GM21619 (cell line): ENCODE measurements around the gene SIRT2.
"Not testable (repeated sequence)": the region's sequence is repeated elsewhere in the genome, so short reads cannot be mapped to it uniquely, and the experiment has no call there.

Experiments
- ATAC-seq: cut with Tn5 transposase; IDR thresholded peaks from one replicate; pipeline ENCODE4 v1.9.1; 2021; ENCODE audit not compliant: unreplicated experiment

The SIRT2 gene

DNA sequence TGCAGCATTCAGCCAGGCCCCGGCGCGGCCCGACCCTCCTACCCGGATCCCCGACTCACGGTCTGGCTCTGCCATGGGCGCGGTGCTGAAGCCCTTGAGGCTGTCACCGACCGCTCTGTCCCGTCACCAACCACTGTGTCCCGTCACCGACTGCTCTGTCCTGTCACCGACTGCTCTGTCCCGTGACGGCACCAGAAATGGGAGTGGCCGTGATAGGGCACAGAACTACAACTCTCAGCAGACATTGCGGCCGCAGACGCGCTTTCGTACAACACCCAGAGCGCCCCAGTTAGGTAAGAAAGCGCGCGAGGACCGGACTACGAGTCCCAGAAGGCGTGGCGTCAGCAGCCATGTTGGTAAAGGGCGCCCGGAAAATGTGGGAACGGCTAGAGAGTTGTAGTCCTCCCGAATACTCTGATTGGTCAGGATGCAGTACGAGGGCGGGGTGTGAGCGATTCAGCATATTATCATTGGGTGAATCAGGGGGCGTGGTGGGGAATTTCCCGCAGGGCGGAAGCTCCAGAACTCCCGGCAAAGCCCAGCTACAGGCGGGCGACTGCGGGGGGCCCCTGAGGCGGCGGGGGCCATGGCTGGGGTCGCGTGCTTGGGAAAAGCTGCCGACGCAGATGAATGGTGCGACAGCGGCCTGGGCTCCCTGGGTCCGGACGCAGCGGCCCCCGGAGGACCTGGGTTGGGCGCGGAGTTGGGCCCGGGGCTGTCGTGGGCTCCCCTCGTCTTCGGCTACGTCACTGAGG is at the start of gene SIRT2, which contains the start of gene NFKBIB:
TSS of gene SIRT2 (minus strand) at position 172 of the 755 bp plus-strand sequence. CDS start at position 75, 97 bp downstream.
TSS of gene NFKBIB (plus strand) at position 523 of the 755 bp plus-strand sequence. CDS start at position 587, 64 bp downstream.
- peak; percentile 87 for ATAC-seq

DNA sequence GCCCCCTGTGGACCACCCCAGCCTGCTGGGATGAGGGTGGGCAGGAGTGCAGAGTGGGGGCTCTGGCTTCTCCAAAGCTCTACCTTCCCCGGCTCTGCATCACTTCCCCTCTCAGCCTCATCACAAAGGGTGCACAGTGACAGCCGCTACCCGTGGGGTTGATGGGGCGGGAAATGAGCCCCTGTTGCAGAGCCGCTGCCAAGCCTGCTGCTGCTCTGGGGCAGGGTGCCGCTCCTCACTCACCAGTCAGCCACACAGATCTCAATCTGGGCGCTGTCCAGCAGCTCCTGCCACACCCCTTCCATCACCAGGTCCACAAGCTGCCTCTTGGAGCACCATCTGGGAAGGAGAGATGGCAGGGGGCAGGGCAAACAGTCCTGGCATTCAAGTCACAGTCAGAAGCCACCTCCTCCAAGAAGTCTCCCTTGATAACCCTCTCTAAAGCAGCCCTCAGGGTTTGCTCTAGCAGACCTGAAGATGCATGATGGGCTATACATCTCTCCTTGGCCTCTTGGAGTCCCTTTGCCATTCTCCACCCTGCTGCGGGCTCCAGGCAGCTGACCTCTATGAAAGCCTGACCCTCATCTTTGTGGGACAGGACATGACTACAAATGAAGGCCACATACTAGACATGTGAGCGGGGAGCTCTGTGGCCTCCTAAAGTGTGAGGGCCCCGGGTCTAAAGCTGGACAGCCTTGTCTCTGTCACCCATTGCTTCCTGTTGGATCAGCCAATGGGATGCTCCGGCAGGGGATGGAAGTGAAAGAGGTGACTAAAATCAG is 47.0 kb upstream of the SIRT2 start:
- no peak for ATAC-seq

DNA sequence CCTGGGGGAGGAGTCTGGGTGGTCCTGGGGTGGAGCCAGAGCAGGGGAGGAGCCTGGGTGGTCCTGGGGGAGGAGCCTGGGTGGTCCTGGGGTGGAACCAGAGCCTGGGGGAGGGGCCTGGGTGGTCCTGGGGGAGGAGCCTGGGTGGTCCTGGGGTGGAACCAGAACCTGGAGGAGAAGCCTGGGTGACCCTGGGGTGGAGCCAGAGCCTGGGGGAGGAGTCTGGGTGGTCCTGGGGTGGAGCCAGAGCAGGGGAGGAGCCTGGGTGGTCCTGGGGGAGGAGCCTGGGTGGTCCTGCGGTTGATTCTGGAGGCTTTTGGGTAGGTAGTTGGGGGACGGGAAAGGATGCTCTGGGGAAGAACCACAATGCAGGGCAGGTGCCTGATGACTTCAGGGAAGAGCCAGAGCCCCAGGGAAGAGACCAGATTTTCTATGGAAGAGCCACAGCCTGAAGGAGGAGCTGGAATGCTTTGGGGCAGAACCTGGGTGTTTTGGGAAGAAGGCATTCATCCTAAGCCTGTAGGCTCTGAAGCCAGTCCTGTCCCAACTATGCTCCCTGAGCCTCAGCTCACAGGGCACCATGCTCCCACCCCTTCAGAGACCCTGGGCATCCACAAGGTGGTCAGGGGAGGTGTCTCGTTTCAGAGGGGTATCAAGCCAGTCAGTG is 46.3 kb upstream of the SIRT2 start:
- ATAC-seq, result no peak

DNA sequence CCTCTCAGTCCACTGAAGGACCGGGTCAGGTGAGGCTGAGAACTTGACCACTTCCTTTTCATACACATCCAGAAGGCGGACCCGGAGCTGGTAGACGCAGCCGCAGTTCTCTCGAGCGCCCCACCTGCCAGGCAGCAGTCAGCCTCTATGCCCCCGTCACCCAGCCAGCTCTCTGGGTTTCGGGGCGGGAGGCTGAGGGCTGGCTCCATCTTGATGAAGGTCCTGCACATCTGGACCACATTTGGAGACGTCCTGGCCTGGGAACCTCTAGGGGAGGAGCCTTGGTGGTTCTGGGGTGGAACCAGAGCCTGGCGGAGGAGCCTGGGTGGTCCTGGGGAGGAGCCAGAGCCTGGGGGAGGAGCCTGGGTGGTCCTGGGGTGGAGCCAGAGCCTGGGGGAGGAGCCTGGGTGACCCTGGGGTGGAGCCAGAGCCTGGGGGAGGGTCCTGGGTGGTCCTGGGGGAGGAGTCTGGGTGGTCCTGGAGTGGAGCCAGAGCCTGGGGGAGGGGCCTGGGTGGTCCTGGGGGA is 45.6 kb upstream of the SIRT2 start:
- ATAC-seq, result no peak

DNA sequence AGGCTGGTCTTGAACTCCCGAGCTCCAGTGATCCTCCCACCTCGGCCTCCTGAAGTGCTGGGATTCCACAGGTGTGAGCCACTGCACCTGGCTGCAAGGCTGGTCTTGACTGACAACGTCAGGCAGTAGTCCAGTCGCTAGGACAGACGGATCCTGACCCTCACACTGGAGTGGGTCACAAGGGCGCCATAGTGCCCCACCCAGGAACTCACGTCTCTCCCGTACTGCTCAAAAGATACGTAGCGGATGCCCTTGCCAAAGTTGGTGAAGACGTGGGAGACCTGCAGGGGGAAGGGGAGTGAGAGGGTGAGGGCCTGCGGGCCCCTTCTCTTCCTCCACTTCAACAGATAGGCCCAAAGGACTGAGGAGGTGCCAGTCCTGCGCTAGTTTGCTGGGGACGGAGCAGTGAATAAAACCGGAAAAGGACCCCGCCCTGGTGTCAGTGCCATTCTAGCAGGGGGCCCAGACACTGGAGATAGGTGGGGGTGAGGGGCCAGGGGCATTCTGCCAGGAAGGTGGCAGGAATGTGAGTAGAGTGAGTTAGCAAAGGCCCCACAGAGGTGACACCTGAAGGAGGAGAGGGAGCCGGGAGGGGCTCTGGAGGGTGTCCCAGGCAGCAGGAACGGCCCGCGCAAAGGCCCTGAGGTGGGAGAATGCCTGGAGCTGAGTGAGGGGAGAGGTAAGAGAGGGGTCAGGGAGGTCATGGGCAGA is 43.2 kb upstream of the SIRT2 start:
- no peak for ATAC-seq

DNA sequence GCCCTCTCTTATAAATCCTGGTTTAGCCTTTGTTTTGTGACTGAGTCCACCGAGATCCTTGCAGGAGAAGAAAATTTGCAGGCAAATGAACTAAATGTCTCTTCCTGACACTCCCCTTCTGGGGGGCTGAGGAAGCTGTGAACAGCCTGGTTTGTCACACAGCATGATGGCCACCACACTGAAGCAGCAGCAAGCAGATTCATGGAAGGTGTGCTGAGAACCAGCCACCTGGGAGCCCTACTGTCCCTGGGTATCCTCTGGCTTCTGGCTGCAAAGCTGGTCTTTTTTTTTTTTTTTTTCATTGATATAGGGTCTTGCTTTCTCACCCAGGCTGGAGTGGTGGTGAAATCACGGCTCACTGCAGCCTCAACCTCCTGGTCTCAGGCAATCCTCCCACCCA is 42.6 kb upstream of the SIRT2 start:
- ATAC-seq, result no peak

DNA sequence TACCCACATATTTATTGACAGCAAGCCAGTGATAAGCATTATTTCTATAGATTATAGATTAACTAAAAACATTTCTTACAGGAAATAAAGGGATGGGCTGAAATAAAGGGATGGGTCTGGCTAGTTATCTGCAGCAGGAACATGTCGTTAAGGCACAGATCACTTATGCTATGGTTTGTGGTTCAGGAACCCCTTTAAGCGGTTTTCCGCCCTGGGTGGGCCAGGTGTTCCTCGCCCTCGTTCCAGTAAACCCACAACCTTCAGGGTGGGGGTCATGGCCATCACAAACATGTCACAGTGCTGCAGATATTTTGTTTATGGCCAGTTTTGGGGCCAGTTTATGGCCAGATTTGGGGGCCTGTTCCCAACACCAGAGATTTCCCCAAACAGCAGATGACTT is 42.0 kb upstream of the SIRT2 start:
- not testable (repeated sequence) for ATAC-seq

DNA sequence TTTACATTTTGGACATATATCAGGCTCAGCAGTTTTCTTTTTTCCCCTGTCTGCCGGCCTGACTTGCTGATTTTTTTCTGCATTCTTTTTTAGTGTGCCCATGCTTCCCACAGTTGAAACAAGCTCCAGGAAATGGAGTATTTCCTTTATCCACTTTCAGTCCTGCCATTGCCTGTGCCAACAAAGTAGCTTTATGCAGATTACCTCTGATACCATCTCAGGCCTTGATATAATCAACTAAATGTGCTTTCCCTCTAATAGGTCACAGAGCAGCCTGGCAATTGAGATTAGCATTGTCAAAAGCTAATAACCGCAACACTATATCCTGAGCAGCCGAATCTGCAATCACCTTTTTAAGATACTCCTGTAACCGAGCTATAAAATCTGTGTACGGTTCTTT is 40.5 kb upstream of the SIRT2 start:
- no peak for ATAC-seq

DNA sequence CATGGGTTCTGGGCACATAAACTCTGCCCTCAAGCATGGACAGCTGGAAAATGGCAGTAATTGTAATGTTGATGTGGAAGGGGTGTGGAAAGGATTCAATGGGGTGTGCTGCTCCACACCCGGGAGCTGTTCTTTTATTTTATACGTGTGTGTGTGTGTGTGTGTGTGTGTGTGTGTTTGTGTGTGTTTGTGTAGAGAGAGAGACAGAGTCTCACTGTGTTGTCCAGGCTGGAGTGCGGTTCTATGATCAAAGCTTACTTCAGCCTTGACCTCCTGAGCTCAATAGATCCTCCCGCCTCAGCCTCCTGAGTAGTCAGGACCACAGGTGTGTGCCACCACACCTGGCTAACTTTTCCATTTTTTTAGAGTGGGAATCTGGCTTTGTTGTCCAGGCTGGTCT is 34.1 kb upstream of the SIRT2 start:
- ATAC-seq, result no peak

DNA sequence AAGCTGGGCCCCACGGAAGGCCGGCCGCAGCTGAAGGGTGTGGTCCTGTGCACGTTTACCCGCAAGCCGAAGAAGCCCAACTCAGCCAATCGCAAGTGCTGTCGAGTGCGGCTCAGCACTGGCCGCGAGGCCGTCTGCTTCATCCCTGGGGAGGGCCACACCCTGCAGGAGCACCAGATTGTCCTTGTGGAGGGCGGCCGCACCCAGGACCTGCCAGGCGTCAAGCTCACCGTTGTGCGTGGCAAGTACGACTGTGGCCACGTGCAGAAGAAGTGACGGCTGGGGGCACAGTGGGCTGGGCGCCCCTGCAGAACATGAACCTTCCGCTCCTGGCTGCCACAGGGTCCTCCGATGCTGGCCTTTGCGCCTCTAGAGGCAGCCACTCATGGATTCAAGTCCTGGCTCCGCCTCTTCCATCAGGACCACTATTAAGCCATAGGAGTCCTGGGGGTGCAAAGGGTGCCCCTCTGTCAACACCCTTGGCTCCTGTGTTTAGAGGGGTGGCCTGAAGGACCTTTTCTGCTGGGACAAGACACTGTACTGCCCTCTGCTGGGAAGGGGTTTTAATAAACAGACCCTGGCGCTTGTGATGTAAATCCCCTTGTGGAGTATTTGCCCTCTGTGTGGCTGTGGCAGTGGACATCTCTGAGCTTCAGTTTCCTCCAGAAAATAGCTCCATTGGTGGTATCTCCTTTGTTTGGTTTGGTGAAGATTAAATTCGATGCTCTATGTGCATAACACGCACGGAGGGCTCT is 33.2 kb upstream of the SIRT2 start:
- no peak for ATAC-seq

DNA sequence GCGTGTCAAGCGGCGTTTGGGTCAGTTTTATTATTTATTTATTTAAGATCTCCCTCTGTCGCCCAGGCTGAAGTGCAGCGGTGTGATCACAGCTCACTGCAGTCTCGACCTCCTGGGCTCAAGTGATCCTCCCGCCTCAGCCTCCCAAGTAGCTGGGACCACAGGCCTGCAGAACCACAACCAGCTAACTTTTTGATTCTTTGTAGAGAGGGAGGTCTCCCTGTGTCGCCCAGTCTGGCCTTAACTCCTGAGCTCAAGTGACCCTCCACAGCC is 32.0 kb upstream of the SIRT2 start:
- no peak for ATAC-seq

DNA sequence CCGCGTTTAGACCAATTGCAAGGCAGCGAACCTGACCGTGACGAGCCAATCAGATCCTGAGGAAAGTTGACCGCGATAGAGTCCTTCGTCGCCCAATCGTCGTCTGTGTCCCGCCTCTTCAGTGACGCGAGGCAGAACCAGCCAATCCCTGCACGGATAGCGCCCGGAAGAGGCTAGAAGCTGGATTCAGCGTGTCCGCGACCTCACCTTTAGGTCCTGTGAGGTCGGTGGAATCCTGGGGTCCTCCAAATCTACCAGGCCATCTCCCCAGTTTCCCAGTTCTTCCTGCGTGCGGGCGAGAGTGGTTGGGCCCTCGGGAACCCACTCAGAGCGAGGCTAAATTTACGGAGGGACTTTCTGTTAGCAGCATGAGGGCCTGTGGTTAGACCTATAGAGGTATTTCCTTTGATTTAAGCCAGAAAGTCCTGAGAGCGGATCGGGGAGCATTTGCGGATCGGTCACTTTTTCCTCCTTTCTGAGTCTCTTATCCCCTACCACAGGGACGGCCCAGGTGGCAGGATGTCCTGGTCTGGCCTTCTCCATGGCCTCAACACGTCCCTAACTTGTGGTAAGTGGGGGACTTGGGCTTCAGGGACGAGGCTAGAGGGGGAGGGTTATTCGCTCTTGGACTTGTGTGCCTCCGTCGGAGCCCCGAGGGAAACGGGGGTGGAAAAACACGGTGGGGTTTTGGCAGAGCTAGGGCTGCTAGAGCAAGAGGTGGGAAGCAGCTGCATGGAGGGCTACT is 31.5 kb upstream of the SIRT2 start, which contains the start of gene MRPS12:
TSS of gene MRPS12 (plus strand) at position 169 of the 745 bp plus-strand sequence. CDS start at position 520, 351 bp downstream.
- ATAC-seq, result peak; percentile 86

DNA sequence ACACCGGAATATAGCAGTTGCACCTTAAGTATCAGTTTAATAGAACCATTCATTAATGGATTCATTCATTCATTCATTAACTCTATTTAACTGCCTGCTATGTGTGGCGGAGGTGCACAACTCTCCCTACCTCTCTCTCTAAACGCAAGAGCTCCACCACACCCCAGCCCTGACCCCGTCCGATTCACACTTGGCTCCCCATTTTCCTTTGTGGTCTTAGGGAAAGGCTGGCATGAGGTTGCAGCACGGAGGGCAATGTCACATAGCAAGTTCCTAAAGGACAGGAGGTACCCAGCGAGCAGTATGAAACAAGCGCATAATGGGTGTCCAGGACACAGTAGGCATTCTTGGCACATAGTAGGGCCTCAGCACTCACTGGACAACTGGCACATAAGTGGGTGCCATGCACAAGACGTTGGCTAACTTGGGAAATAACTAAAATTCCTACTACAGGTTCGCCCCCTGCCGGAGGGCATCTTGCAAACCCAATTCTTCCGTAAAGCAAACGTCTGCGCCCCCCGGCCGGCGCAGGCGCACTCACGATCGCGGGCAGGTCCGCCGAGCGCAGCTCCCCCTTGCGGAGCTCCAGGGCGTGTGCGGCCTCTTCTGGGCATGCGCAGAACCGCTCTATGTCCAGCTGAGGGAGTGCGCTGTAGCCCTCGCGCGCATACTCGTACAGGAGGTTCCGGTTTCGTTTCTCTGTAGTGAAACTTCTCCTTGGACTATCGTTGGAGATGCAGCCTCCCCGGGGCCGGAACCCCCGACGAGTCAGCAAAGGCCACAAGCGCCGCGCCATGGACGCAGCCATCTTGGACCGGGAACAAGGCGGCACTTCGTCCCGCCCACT is 30.7 kb upstream of the SIRT2 start, which contains the start of gene SARS2:
TSS of gene SARS2 (minus strand) at position 835 of the 847 bp plus-strand sequence. CDS start at position 808, 27 bp downstream.
- peak; percentile 51 for ATAC-seq

DNA sequence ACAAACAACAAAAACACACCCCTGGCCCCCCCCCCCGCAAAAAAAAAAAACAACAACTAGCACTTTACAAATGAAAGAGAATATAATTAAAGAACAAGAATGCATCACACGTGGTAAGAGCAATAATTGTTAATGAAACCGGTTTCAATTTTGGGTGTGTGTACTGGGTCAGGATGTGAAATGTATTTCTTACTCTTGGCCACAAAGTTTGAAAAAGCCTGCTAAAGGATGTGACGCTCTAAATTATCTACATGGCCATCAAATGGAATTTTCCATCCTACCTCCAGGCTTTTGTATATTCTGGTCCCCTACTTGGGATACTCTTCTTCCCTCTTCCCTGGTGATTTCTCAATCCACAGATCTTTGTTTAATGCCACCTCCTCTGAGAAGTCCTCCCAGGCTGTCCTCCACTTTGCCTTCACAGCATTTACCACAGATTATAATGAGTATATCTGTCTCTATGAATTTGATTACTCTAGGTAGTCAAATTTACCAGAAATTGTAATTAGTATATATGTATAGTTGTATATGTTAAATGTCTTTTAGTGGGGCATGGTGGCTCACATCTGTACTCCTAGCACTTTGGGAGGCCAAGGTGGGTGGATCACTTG is 29.1 kb upstream of the SIRT2 start:
- no peak for ATAC-seq

DNA sequence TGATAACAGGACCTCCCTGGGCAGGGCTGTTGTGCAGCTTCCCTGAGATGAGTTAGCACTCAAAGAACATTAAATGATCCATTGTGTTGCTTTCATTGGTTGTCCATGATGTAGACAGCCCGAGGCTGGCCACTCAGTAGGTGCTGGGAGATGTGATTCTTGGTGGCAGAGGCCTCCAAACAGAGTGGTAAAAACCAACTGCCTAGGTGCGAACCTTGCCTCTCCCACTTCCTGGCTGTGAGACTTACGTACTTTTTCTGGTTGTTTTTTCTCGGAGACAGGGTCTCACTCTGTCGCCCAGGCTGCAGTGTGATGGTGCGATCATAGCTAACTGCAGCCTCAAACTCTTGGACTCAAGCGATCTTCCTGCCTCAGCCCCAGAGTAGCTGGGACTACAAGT is 25.0 kb upstream of the SIRT2 start:
- ATAC-seq, result no peak

DNA sequence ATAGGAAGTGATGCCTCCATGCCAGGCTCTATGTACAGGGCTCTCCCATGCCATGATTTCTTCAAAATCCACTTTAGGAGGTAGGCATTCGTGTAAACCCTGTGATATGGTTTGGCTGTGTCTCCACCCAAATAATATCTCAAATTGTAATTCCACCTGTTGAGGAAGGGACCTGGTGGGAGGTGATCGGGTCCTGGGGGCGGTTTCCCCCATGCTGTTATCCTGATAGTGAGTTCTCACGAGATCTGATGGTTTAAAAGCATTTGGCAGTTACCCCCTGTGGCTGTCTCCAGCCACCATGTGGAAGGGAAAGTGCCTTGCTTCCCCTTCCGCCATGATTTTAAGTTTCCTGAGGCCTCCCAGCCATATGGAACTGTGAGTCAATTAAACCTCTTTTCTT is 23.1 kb upstream of the SIRT2 start:
- no peak for ATAC-seq

DNA sequence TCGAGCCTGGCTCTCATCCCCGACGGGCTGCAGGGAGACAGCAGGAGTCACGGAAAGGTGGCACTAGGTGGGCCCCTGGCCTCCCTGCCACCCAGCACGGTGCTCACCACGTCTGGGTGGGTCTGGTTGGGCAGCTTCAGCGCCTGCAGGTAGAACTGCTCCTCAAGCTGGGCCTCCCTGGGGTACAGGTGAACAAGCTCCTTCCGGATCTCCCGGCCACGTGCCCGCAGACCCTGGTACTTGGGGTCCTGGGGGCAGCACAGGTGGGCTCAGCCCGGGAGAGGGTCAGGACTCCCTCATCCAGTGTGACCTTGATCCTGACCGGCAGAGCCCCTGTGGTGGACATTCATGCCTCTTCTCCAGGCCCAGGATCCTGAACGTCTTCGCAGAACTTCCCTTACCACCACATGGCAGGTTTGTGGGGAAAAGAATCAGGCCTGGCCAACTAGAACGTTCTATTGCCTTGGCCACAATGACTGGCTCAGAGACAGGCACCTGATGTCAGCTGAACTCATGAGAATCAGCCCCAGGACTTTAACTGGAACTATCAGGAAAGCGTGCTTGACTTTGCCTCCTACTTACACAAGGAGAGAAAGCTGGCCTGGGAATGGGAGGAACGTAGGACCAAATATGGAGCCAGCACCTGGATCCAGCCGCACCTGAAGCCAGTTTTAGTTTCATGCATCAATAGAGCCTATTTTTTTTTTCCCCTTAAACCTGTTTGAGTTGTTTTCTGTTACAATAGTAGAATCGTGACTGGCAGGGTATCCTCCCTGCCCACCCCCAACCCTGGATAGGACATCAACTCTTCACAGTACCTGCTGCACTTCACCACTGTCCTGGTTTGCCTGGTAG is 22.2 kb upstream of the SIRT2 start:
- no peak for ATAC-seq
